ENCODE results near the gene SUSD1. TPM values are rescaled to one million over a fixed set of nuclear protein-coding genes. Genes with fewer than 3 reads are reported as not detected.

SUSD1 gene
- polyA plus RNA-seq, 1 experiment: 24.2 TPM

GRCh38 chr9:112021742-112022141, 153.4 kb downstream of the SUSD1 start:
- Histone ChIP-seq H3K9me3 (ENCODE audit: control insufficient read depth, insufficient read depth, low read length) (no peaks in the 10 kb centered on the region), H3K27ac (ENCODE audit: low read depth, low read length) (no peak overlapping the region), H3K4me3 (ENCODE audit: low read depth, low read length) (no peak overlapping the region), H3K27me3 (ENCODE audit: control insufficient read depth, insufficient read depth, low read length) (no peaks in the 10 kb centered on the region)
- TF ChIP-seq, protein P1, sequence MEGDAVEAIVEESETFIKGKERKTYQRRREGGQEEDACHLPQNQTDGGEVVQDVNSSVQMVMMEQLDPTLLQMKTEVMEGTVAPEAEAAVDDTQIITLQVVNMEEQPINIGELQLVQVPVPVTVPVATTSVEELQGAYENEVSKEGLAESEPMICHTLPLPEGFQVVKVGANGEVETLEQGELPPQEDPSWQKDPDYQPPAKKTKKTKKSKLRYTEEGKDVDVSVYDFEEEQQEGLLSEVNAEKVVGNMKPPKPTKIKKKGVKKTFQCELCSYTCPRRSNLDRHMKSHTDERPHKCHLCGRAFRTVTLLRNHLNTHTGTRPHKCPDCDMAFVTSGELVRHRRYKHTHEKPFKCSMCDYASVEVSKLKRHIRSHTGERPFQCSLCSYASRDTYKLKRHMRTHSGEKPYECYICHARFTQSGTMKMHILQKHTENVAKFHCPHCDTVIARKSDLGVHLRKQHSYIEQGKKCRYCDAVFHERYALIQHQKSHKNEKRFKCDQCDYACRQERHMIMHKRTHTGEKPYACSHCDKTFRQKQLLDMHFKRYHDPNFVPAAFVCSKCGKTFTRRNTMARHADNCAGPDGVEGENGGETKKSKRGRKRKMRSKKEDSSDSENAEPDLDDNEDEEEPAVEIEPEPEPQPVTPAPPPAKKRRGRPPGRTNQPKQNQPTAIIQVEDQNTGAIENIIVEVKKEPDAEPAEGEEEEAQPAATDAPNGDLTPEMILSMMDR (IDR thresholded peaks at IDR 0.05; ENCODE audit: low read depth, low read length): no peak
- DNase-seq (ENCODE audit: low read depth, low spot score): no peak
- CTCF ChIA-PET: interaction anchor here (1.1 to 1.2 kb wide), 2 partner anchors 9 to 14 kb away, joined by 3 to 5 read pairs; no protein-coding TSS in a partner anchor
- POLR2A ChIA-PET: no interaction called here

DNA sequence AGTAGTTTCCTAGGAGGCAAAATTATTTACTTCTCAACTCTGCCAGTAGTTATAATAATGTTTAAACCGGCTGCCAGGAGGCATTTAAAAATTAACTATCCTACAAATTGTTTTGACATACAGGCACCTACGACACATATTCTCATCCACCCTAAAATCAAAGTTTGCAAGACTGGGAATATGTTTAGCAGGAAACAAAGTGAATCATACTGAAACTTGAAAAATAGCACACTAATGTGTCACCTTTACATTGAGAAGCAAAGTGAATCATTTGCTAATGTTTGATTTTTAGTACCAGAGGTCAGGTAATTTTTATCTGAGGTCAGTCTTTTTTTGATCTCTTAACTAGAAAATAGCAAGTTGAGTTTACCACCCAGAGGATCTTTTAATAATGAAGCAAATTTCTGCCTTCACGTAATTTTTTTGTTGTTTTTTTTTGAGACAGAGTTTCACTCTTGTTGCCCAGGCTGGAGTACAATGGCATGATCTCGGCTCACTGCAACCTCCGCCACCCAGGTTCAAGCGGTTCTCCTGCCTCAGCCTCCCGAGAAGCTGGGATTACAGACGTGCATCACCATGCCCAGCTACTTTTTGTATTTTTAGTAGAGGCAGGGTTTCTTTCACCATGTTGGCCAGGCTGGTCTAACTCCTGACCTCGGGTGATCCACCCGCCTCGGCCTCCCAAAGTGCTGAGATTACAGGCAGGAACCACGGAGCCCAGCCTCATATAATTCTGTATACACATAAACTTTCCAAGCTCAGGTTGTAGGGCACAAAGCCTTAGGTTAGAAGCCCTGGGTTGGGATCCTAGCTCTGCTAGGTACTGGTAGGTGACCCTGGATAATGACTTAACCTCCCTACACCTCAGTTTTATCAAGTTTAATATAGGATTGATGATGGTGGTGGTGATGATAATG, 154.2 kb downstream of the SUSD1 start:
- DNase-seq (ENCODE audit: low read depth, low spot score): no peak
- ChIA-PET CTCF (interaction anchor here (1.2 kb wide), 1 partner anchor 8 kb away, joined by 5 read pairs; no protein-coding TSS in a partner anchor), POLR2A (no interaction called here)
- no peak overlapping the region for H3K27ac ChIP-seq (ENCODE audit: low read depth, low read length)
- H3K4me3 ChIP-seq (ENCODE audit: low read depth, low read length): no peak overlapping the region
- TF ChIP-seq, protein P1 (IDR thresholded peaks at IDR 0.05; ENCODE audit: low read depth, low read length): no peak
- H3K27me3 ChIP-seq (ENCODE audit: control insufficient read depth, insufficient read depth, low read length): no peaks in the 10 kb centered on the region
- no peaks in the 10 kb centered on the region for H3K9me3 ChIP-seq (ENCODE audit: control insufficient read depth, insufficient read depth, low read length)

DNA sequence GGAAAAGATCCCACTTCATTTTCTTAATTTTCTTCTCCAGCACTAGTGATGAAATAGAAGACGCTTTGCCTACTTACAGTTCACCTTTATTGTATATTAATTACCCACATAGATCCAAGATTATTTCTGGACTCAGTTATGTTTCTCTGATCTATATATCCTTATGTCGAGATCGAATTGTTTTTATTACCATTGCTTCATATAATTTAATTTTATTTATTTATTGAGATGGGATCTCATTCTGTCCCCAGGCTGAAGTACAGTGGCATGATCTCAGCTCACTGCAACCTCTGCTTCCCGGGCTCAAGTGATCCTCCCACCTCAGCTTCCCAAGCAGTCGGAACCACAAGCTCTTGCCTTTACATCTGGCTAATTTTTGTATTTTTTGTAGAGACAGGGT, 157.2 kb downstream of the SUSD1 start:
- H3K4me3 ChIP-seq (ENCODE audit: low read depth, low read length): no peak overlapping the region
- TF ChIP-seq, protein P1 (IDR thresholded peaks at IDR 0.05; ENCODE audit: low read depth, low read length): no peak
- no peaks in the 10 kb centered on the region for H3K27me3 ChIP-seq (ENCODE audit: control insufficient read depth, insufficient read depth, low read length)
- DNase-seq (ENCODE audit: low read depth, low spot score): no peak
- H3K9me3 ChIP-seq (ENCODE audit: control insufficient read depth, insufficient read depth, low read length): no peaks in the 10 kb centered on the region
- POLR2A ChIA-PET: no interaction called here
- CTCF ChIA-PET: no interaction called here
- no peak overlapping the region for H3K27ac ChIP-seq (ENCODE audit: low read depth, low read length)

DNA sequence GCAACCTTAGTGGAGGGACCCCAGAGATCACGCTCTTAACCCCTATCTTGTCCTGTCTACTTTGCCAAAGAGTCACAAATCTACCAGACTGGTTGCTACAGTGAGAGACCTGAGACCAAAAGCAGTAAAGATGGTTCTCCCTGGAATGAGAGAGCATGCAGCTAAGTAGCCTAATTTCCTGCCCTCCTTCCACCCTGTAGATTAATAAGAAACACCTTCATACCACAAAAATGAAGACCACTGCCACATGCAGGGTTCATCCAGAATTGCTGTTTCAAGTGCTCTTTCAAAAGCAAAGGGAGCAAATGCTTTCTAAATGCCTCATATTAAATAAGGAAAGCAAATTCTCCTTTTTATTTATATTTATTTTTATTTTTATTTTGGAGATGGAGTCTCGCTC, 159.4 kb downstream of the SUSD1 start:
- TF ChIP-seq, protein P1 (IDR thresholded peaks at IDR 0.05; ENCODE audit: low read depth, low read length): no peak
- no peak for DNase-seq (ENCODE audit: low read depth, low spot score)
- POLR2A ChIA-PET: no interaction called here
- no peaks in the 10 kb centered on the region for H3K27me3 ChIP-seq (ENCODE audit: control insufficient read depth, insufficient read depth, low read length)
- no peaks in the 10 kb centered on the region for H3K9me3 ChIP-seq (ENCODE audit: control insufficient read depth, insufficient read depth, low read length)
- H3K4me3 ChIP-seq (ENCODE audit: low read depth, low read length): no peak overlapping the region
- no peak overlapping the region for H3K27ac ChIP-seq (ENCODE audit: low read depth, low read length)
- CTCF ChIA-PET: no interaction called here

GRCh38 chr9:112015149-112015548, 159.9 kb downstream of the SUSD1 start:
- no peak overlapping the region for H3K27ac ChIP-seq (ENCODE audit: low read depth, low read length)
- TF ChIP-seq, protein P1 (IDR thresholded peaks at IDR 0.05; ENCODE audit: low read depth, low read length): no peak
- no peaks in the 10 kb centered on the region for H3K9me3 ChIP-seq (ENCODE audit: control insufficient read depth, insufficient read depth, low read length)
- no peak for DNase-seq (ENCODE audit: low read depth, low spot score)
- ChIA-PET POLR2A (no interaction called here), CTCF (no interaction called here)
- no peaks in the 10 kb centered on the region for H3K27me3 ChIP-seq (ENCODE audit: control insufficient read depth, insufficient read depth, low read length)
- no peak overlapping the region for H3K4me3 ChIP-seq (ENCODE audit: low read depth, low read length)
